Activated CD4-positive, alpha-beta T cell treated with anti-CD3 and anti-CD28 coated beads for 36 hours (primary cell): ENCODE data around the gene NCF4. TPM values are rescaled to one million over a fixed set of nuclear protein-coding genes. Genes with fewer than 3 reads are reported as not detected.
A peak's percentile ranks its signal among the peaks of the same experiment; 100 is the strongest.

Experiments used
- ATAC-seq: fragments of 200-7000 bp; cut with Tn5 transposase; one replicate; pipeline ENCODE4 v1.10.0; 2021; ENCODE audit warnings: mild to moderate bottlenecking, moderate library complexity
- CTCF ChIA-PET: fragments of 350-600 bp; sonication (Branson Sonifier 250); formaldehyde crosslinking; loops from one replicate; lab custom pipeline; 2021; ENCODE audit warnings: antibody characterized with exemption; lab: Charles Lee
- POLR2A ChIA-PET: fragments of 350-600 bp; sonication (Branson Sonifier 250); formaldehyde crosslinking; loops from one replicate; lab custom pipeline; 2021; ENCODE audit warnings: antibody characterized with exemption, inconsistent platforms; lab: Charles Lee
- DNase-seq: peaks from one replicate; pipeline ENCODE4 v3.0.0-alpha.2; 2020
- H3K27ac Mint-ChIP-seq: one replicate; pipeline ENCODE4 v1.8.0; 2021; ENCODE audit warnings: mixed read lengths
- H3K27me3 Mint-ChIP-seq: one replicate; pipeline ENCODE4 v1.8.0; 2021; ENCODE audit warnings: mixed read lengths
- H3K36me3 Mint-ChIP-seq: one replicate; pipeline ENCODE4 v1.8.0; 2021; ENCODE audit warnings: low read depth, mixed read lengths
- H3K4me1 Mint-ChIP-seq: one replicate; pipeline ENCODE4 v1.8.0; 2021; ENCODE audit warnings: mixed read lengths
- H3K4me3 Mint-ChIP-seq: one replicate; pipeline ENCODE4 v1.8.0; 2021; ENCODE audit warnings: mild to moderate bottlenecking, moderate library complexity, mixed read lengths
- H3K9me3 Mint-ChIP-seq: one replicate; pipeline ENCODE4 v1.8.0; 2021; ENCODE audit warnings: low read depth, mixed read lengths
- intact Hi-C, 2 experiments: fragments of 100-400 bp; cut with DNase I in 1 of 2; cut with micrococcal nuclease in 1 of 2; formaldehyde crosslinking; loops; one replicate each; pipeline versions ENCODE4 v1.14.2 to v1.15.1; 2022 to 2024; cut with DNase I, micrococcal nuclease
- total RNA-seq, 2 experiments: library from RNA; stranded (reverse); gene quantifications; one replicate each; pipeline ENCODE4 v1.2.3, GENCODE V29; 2021

Gene NCF4
- total RNA-seq, 2 experiments from 2014 or later = 3.8 to 3.9 TPM

DNA sequence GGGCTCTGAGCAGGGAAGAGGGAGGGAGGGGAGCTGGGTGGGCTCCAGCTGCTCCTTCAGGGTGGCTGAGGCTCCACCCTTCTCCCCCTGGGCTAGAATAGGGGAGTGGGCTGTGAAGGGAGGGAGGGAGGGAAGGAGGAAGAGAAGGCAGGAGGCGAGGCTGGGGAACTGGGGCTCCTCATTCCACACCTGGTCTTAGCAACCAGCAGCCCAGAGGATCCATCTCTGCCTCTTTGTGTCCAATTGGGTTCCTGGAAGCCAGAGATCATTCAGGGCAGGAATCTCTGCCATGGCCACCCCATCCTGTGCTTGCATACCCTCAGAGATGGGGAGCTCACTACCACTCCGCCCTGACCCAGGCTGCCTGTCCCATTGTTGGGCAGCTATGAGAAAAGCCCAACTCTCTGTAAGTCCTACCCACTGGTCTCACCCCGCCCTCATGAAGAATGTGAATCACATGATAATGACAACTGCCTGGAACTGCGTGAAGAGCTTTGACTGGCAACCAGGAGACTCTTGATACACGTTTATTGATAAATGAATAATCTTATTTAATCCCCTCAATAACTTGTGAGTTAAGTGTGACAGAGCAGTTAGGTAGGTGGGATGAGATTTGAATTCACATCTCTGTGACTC, 7.9 kb downstream of the NCF4 start:
- H3K9me3 Mint-ChIP-seq = no peaks in the 10 kb centered on the region
- H3K36me3 Mint-ChIP-seq = no peaks in the 10 kb centered on the region
- H3K4me3 Mint-ChIP-seq = no peak overlapping the region
- no peak for DNase-seq
- ChIA-PET CTCF (interaction anchor here (0.8 to 1.4 kb wide), 2 partner anchors 9 to 16 kb away, joined by 3 to 4 read pairs; no protein-coding TSS in a partner anchor), POLR2A (no interaction called here)
- intact Hi-C loops = no loop called here
- no peak for ATAC-seq
- H3K4me1 Mint-ChIP-seq = peaks cover 14% of the 10 kb centered on the region
- no peak overlapping the region for H3K27ac Mint-ChIP-seq
- H3K27me3 Mint-ChIP-seq = no peaks in the 10 kb centered on the region

DNA sequence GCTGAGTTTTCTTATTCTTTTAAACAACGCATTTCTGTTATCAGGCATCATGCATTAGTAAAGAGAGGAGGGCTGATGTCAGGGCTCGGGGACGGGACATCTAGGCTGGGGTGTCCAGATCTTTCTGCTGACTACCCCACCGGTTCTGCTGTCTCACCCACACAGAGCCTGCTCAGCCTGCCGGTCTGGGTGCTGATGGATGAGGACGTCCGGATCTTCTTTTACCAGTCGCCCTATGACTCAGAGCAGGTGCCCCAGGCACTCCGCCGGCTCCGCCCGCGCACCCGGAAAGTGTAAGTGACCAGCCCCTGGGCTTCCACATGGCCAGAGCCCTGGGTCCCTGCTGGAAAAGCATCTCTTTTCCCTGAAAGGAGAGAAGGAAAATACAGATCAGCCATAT, 9.4 kb downstream of the NCF4 start:
- DNase-seq (no peak), ATAC-seq (no peak)
- no peak overlapping the region for H3K4me3 Mint-ChIP-seq
- peaks cover 21% of the 10 kb centered on the region for H3K4me1 Mint-ChIP-seq
- no peaks in the 10 kb centered on the region for H3K9me3 Mint-ChIP-seq
- intact Hi-C loops = loop anchor here in 1 of 2 experiments (5.0 kb wide), 1 partner anchor 107 kb away; no protein-coding TSS in a partner anchor
- POLR2A ChIA-PET = no interaction called here
- H3K27me3 Mint-ChIP-seq = no peaks in the 10 kb centered on the region
- no peaks in the 10 kb centered on the region for H3K36me3 Mint-ChIP-seq
- CTCF ChIA-PET = interaction anchor here (1.4 kb wide), 1 partner anchor 15 kb away, joined by 3 read pairs; no protein-coding TSS in a partner anchor
- no peak overlapping the region for H3K27ac Mint-ChIP-seq

DNA sequence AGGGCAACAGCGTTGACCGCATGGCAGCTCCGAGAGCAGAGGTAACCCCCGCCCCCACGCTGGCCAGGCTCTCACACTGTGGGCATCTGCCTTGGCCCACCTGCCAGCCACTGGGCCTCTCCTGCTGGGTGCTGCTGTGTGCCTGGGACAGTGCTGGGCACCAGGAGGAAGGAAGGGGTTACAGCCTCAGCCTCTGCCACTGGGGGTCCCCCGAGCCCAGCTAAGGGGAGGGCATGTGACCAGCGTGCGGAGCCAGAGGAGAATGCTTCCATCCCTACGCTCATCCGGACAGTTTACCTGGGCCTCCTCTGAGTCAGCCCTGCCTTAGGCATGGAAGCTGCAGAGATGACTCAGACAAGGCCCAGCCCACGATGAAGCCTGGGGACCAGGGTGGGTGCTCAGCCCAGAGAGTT, 10.9 kb downstream of the NCF4 start:
- Mint-ChIP-seq H3K4me1 (peaks cover 18% of the 10 kb centered on the region), H3K36me3 (no peaks in the 10 kb centered on the region), H3K4me3 (no peak overlapping the region), H3K27ac (no peak overlapping the region), H3K9me3 (no peaks in the 10 kb centered on the region), H3K27me3 (no peaks in the 10 kb centered on the region)
- ChIA-PET POLR2A (no interaction called here), CTCF (interaction anchor here (0.6 to 1.7 kb wide), 5 partner anchors 12 to 219 kb away, joined by 3 to 7 read pairs (median 3); no protein-coding TSS in a partner anchor)
- intact Hi-C loops = loop anchor here in 1 of 2 experiments (5.0 kb wide), 1 partner anchor 106 kb away; no protein-coding TSS in a partner anchor
- ATAC-seq = no peak
- no peak for DNase-seq

DNA sequence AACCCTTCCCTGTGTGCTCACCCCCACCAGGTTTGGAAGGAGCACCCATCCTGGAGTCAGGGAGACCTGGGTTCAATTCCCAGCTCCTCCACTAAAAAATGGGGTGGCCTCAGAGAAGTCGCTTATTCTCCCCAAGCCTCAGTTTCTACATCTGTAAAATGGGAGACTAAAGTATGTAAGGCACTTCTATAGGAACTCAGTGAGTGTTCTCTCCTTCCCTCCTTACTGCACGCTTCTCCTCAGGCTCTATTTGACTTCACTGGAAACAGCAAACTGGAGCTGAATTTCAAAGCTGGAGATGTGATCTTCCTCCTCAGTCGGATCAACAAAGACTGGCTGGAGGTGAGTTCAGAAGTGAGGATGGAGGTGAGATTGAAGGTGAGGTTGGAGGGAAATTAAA, 11.3 kb downstream of the NCF4 start:
- intact Hi-C loops = loop anchor here in 1 of 2 experiments (5.0 kb wide), 1 partner anchor 105 kb away; no protein-coding TSS in a partner anchor
- ChIA-PET CTCF (interaction anchor here (0.7 to 1.7 kb wide), 4 partner anchors 11 to 106 kb away, joined by 3 to 7 read pairs (median 4); no protein-coding TSS in a partner anchor), POLR2A (no interaction called here)
- no peak overlapping the region for H3K4me3 Mint-ChIP-seq
- no peaks in the 10 kb centered on the region for H3K36me3 Mint-ChIP-seq
- no peaks in the 10 kb centered on the region for H3K9me3 Mint-ChIP-seq
- ATAC-seq (no peak), DNase-seq (no peak)
- H3K4me1 Mint-ChIP-seq = peaks cover 18% of the 10 kb centered on the region
- H3K27me3 Mint-ChIP-seq = no peaks in the 10 kb centered on the region
- peak overlapping the region; percentile 47 for H3K27ac Mint-ChIP-seq

DNA sequence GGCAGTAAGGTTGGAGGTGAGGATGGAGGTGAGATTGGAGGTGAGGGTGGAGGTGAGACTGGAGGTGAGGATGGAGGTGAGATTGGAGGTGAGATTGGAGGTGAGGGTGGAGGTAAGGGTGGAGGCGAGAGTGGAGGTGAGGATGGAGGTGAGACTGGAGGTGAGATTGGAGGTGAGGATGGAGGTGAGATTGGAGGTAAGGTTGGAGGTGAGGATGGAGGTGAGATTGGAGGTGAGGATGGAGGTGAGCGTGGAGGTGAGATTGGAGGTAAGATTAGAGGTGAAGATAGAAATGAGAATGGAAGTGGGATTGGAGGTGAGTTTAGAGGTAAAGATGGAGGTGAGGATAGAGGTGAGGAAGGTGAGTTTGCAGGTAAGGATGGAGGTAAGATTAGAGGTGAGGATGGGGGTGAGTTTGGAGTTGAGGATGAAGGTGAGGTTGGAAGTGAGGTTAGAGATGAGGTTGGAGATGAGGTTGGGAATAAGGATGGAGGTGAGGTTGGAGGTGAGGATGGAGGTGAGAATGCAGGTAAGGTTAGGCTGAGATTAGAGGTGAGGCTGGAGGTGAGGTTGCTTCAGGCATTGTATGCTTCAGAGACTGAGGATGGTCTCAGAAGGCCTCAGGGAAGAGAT, 12.2 kb downstream of the NCF4 start:
- intact Hi-C loops = loop anchor here (1.0 to 5.0 kb wide), 2 partner anchors 104 to 105 kb away; no protein-coding TSS in a partner anchor
- H3K4me1 Mint-ChIP-seq = peaks cover 18% of the 10 kb centered on the region

DNA sequence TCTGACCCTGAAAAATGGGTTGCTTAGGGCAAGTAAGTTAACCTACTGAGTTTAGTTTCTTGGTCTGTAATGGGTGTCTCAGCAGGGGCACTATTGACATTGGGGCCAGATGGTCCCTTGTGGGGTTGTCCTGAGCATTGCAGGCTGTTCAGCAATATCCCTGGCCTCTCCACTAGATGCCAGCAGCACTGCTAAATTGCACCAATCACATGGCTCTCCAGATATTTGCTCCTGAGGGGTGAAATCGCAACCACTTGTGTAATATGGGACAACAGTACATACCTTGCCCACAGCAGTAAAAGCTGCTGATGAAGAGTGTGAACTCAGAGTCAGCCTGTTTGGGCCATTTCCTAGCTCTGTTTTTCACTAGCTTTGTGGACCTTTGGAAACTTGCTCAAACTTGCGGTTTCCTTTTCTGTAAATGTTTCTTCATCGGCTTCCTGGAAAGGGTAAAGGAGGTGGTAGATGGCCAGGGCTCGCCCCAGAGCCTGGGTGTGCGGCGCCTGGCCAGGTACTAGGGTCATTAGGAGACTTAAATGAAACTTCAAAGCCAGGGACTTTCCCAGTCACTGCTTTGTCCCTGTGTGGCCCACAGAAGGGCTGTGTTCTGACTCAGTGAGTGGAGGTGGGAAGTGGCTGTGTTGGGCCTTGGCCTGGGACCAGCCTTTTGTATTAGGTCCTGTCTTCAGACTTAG, 13.0 kb downstream of the NCF4 start:
- Mint-ChIP-seq H3K27me3 (peaks cover 6% of the 10 kb centered on the region), H3K4me1 (peaks cover 18% of the 10 kb centered on the region), H3K9me3 (no peaks in the 10 kb centered on the region), H3K27ac (peak overlapping the region; percentile 88), H3K36me3 (no peaks in the 10 kb centered on the region), H3K4me3 (no peak overlapping the region)
- DNase-seq (peak; percentile 67), ATAC-seq (peak; percentile 89)
- ChIA-PET CTCF (interaction anchor here (0.6 to 1.5 kb wide), 8 partner anchors 13 to 104 kb away, joined by 3 to 7 read pairs (median 4); partner anchors contain the start of gene NCF4), POLR2A (interaction anchor here (0.5 to 1.0 kb wide), 3 partner anchors 13 to 383 kb away, joined by 3 to 7 read pairs (median 3); partner anchors contain the start of gene NCF4)
- intact Hi-C loops = loop anchor here (1.0 to 5.0 kb wide), 2 partner anchors 104 to 105 kb away; no protein-coding TSS in a partner anchor

More for the DNA sequence above, 12.2 kb downstream of the NCF4 start:
- no peaks in the 10 kb centered on the region for H3K9me3 Mint-ChIP-seq
- ATAC-seq = no peak
- peak overlapping the region; percentile 88 for H3K27ac Mint-ChIP-seq
- no peak overlapping the region for H3K4me3 Mint-ChIP-seq
- POLR2A ChIA-PET = interaction anchor here (0.6 to 1.0 kb wide), 2 partner anchors 12 to 19 kb away, joined by 3 to 7 read pairs; partner anchors contain the start of gene NCF4
- DNase-seq = no peak
- H3K27me3 Mint-ChIP-seq = no peaks in the 10 kb centered on the region
- H3K36me3 Mint-ChIP-seq = no peaks in the 10 kb centered on the region
- CTCF ChIA-PET = interaction anchor here (0.6 to 1.5 kb wide), 6 partner anchors 12 to 96 kb away, joined by 3 to 7 read pairs (median 4); partner anchors contain the start of gene NCF4

DNA sequence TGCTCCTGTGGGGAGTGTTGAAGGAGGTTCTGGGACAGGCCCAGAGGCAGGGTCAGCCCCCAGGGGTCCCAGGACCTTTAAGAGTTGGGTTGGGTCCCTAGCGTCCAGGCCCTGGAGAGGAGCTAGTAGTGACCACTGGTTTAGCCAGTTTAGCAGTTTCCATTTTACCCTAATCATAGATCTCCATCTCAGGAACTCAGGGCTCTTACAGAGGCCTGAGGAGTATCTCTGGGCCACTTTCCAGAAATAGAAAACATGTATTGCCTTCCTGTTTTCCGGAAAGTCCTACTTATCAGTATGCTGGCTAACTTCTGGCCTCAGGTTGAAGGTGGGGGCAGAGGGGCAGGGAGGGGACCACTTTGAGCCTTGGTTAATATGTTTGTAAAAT, 13.5 kb downstream of the NCF4 start:
- ChIA-PET CTCF (interaction anchor here (0.9 to 1.5 kb wide), 6 partner anchors 13 to 104 kb away, joined by 3 to 7 read pairs (median 4); partner anchors contain the start of gene NCF4), POLR2A (interaction anchor here (0.5 to 1.0 kb wide), 2 partner anchors 13 to 384 kb away, joined by 3 to 7 read pairs; partner anchors contain the start of gene NCF4)
- Mint-ChIP-seq H3K27ac (peak overlapping the region; percentile 88), H3K4me3 (no peak overlapping the region), H3K4me1 (peaks cover 18% of the 10 kb centered on the region), H3K36me3 (no peaks in the 10 kb centered on the region), H3K27me3 (peaks cover 6% of the 10 kb centered on the region), H3K9me3 (no peaks in the 10 kb centered on the region)
- ATAC-seq = no peak
- no peak for DNase-seq
- intact Hi-C loops = loop anchor here in 1 of 2 experiments (5.0 kb wide), 1 partner anchor 103 kb away; no protein-coding TSS in a partner anchor

DNA sequence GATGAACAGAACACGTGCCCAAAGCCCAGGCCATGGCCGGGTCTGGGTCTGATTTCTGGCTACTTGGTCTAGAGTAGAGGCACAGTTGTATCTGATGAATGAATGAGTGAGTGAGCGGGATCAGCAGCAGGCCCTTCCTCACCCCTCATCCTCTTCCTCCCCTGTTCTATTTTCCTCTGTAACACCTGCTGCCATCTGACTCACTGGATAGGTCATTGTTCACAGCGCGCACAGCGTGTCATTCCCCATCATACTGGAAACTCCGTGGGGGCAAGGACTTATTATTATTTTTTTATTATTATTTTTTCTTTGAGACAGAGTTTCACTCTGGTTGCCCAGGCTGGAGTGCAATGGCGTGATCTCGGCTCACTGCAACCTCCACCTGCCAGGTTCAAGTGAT, 13.9 kb downstream of the NCF4 start:
- POLR2A ChIA-PET = no interaction called here
- Mint-ChIP-seq H3K4me1 (peaks cover 18% of the 10 kb centered on the region), H3K27ac (peak overlapping the region; percentile 88), H3K4me3 (no peak overlapping the region), H3K27me3 (peaks cover 7% of the 10 kb centered on the region), H3K36me3 (no peaks in the 10 kb centered on the region), H3K9me3 (peaks cover 1% of the 10 kb centered on the region)
- no peak for ATAC-seq
- no peak for DNase-seq
- CTCF ChIA-PET = interaction anchor here (0.9 to 1.5 kb wide), 4 partner anchors 22 to 610 kb away, joined by 3 to 5 read pairs (median 4); no protein-coding TSS in a partner anchor
- intact Hi-C loops = loop anchor here in 1 of 2 experiments (5.0 kb wide), 1 partner anchor 103 kb away; no protein-coding TSS in a partner anchor

DNA sequence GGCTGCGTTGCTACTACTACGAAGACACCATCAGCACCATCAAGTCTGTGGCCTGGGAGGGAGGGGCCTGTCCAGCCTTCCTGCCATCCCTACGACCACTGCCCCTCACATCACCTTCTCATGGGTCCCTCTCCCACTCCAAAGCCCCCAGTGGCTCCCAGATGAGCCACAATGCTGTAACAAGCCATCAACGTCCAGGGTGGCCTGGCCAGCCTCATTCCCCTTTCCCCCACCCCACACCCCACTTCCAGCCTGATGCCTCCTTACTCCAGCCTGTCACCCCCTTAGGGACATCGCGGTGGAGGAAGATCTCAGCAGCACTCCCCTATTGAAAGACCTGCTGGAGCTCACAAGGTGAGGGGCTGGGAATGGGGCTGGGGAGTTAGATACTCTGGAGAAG, 14.9 kb downstream of the NCF4 start:
- DNase-seq (no peak), ATAC-seq (no peak)
- H3K36me3 Mint-ChIP-seq = peaks cover 3% of the 10 kb centered on the region
- no peak overlapping the region for H3K4me3 Mint-ChIP-seq
- ChIA-PET CTCF (interaction anchor here (0.6 to 0.9 kb wide), 2 partner anchors 43 to 609 kb away, joined by 3 read pairs; no protein-coding TSS in a partner anchor), POLR2A (no interaction called here)
- peaks cover 9% of the 10 kb centered on the region for H3K9me3 Mint-ChIP-seq
- H3K27me3 Mint-ChIP-seq = peaks cover 8% of the 10 kb centered on the region
- intact Hi-C loops = no loop called here
- no peak overlapping the region for H3K27ac Mint-ChIP-seq
- peaks cover 21% of the 10 kb centered on the region for H3K4me1 Mint-ChIP-seq

DNA sequence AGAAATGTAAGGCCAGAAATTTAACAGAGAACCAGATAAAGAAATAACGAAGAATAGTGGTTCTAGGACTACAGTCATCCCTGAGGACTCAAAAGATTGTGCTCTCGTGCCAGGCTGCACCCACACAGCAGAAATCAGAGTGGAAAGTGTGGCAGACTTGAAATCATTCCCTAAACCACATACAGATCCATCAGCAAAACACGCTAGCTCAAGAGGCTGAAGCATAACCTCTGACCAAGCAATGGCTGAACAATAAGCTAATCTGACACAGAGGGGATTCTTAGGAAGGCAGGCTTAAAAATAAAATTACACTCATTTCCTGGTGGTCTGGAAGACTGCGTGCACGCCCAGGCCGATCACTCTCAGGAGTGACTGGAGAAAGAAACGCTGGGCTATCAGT, 19.0 kb downstream of the NCF4 start:
- no peak overlapping the region for H3K4me3 Mint-ChIP-seq
- peaks cover 9% of the 10 kb centered on the region for H3K27me3 Mint-ChIP-seq
- intact Hi-C loops = no loop called here
- H3K9me3 Mint-ChIP-seq = peaks cover 25% of the 10 kb centered on the region
- H3K36me3 Mint-ChIP-seq = peaks cover 11% of the 10 kb centered on the region
- CTCF ChIA-PET = interaction anchor here (0.6 to 1.4 kb wide), 4 partner anchors 21 to 26 kb away, joined by 3 to 7 read pairs (median 4); no protein-coding TSS in a partner anchor
- H3K27ac Mint-ChIP-seq = no peak overlapping the region
- DNase-seq (no peak), ATAC-seq (no peak)
- POLR2A ChIA-PET = no interaction called here
- H3K4me1 Mint-ChIP-seq = peaks cover 27% of the 10 kb centered on the region
